ENCODE results near the gene NEK10. TPM values are rescaled to one million over a fixed set of nuclear protein-coding genes. Genes with fewer than 3 reads are reported as not detected.

The NEK10 gene
- total RNA-seq, 1 donor from 2014 or later, result not detected

- no peak for DNase-seq (ENCODE audit: extremely low spot score in 2 of 2)
- Histone ChIP-seq H3K4me3 (no peak overlapping the region), H3K27me3 (no peaks in the 10 kb centered on the region), H3K36me3 (no peaks in the 10 kb centered on the region), H3K27ac (no peak overlapping the region), H3K9me3 (no peaks in the 10 kb centered on the region), H3K4me1 (no peaks in the 10 kb centered on the region)
- intact Hi-C loops (cut with DNase I), result no loop called here
- TF ChIP-seq POLR2A (IDR thresholded peaks at IDR 0.05) (no peak), POLR2AphosphoS5 (IDR thresholded peaks at IDR 0.05; ENCODE audit: insufficient read depth in 1 of 2, low read depth in 1 of 2) (no peak)
- TF ChIP-seq, protein P1, sequence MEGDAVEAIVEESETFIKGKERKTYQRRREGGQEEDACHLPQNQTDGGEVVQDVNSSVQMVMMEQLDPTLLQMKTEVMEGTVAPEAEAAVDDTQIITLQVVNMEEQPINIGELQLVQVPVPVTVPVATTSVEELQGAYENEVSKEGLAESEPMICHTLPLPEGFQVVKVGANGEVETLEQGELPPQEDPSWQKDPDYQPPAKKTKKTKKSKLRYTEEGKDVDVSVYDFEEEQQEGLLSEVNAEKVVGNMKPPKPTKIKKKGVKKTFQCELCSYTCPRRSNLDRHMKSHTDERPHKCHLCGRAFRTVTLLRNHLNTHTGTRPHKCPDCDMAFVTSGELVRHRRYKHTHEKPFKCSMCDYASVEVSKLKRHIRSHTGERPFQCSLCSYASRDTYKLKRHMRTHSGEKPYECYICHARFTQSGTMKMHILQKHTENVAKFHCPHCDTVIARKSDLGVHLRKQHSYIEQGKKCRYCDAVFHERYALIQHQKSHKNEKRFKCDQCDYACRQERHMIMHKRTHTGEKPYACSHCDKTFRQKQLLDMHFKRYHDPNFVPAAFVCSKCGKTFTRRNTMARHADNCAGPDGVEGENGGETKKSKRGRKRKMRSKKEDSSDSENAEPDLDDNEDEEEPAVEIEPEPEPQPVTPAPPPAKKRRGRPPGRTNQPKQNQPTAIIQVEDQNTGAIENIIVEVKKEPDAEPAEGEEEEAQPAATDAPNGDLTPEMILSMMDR (IDR thresholded peaks at IDR 0.05), result no peak
Measured at GRCh38 chr3:27281671-27282150, 87.5 kb downstream of the NEK10 start.

GRCh38 chr3:27279123-27279522, 90.1 kb downstream of the NEK10 start:
- no peaks in the 10 kb centered on the region for H3K9me3 ChIP-seq
- H3K27me3 ChIP-seq, result no peaks in the 10 kb centered on the region
- DNase-seq (ENCODE audit: extremely low spot score in 2 of 2), result no peak
- H3K36me3 ChIP-seq, result no peaks in the 10 kb centered on the region
- H3K27ac ChIP-seq, result no peak overlapping the region
- intact Hi-C loops (cut with DNase I), result loop anchor here (10.0 kb wide), 1 partner anchor 144 kb away; no protein-coding TSS in a partner anchor
- no peaks in the 10 kb centered on the region for H3K4me1 ChIP-seq
- no peak overlapping the region for H3K4me3 ChIP-seq
- TF ChIP-seq, protein P1 (IDR thresholded peaks at IDR 0.05), result no peak
- no peak for TF ChIP-seq POLR2AphosphoS5 (IDR thresholded peaks at IDR 0.05; ENCODE audit: insufficient read depth in 1 of 2, low read depth in 1 of 2)
- no peak for TF ChIP-seq POLR2A (IDR thresholded peaks at IDR 0.05)

DNA sequence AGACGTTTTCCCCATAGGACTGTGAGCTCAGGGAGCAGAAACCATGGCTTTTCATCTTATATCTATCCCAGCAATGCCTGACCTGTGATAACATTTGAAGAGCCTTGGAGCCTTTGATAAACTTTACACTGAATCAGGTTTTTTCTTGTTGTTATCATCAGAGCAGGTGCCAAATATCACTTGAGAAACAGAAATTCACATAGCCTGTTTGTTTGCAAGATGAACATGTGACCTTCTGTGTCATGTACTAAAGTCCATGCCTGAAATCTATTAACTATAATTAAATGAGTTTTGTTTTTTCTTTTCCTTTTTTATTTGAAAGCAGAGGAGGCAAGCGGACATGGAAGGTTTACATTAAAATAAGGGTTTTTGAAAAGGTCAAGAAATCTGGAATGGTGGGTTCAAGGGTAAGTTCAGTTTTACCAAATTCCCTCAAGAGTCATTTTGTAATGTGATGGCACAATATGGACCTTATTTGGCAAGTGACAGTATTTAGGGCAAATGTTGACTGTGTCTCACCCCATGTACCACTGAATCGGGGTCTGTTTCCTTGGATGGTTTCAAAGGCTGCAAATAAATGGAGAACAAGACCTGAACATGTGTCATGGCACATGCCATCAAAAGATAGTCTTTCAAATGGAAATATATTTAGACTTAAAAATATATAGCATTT, 90.7 kb downstream of the NEK10 start:
- DNase-seq (ENCODE audit: extremely low spot score in 2 of 2), result no peak
- no peaks in the 10 kb centered on the region for H3K36me3 ChIP-seq
- no peak overlapping the region for H3K4me3 ChIP-seq
- no peaks in the 10 kb centered on the region for H3K4me1 ChIP-seq
- no peak overlapping the region for H3K27ac ChIP-seq
- TF ChIP-seq POLR2AphosphoS5 (IDR thresholded peaks at IDR 0.05; ENCODE audit: insufficient read depth in 1 of 2, low read depth in 1 of 2), result no peak
- TF ChIP-seq, protein P1 (IDR thresholded peaks at IDR 0.05), result no peak
- TF ChIP-seq POLR2A (IDR thresholded peaks at IDR 0.05), result no peak
- H3K27me3 ChIP-seq, result no peaks in the 10 kb centered on the region
- no peaks in the 10 kb centered on the region for H3K9me3 ChIP-seq
- intact Hi-C loops (cut with DNase I), result loop anchor here (10.0 kb wide), 1 partner anchor 144 kb away; no protein-coding TSS in a partner anchor

GRCh38 chr3:27275441-27275990, 93.7 kb downstream of the NEK10 start:
- intact Hi-C loops (cut with DNase I), result loop anchor here (10.0 kb wide), 1 partner anchor 141 kb away; no protein-coding TSS in a partner anchor

More at GRCh38 chr3:27275441-27275990, 93.7 kb downstream of the NEK10 start:
- Histone ChIP-seq H3K27ac (no peak overlapping the region), H3K27me3 (no peaks in the 10 kb centered on the region), H3K4me3 (no peak overlapping the region), H3K4me1 (no peaks in the 10 kb centered on the region), H3K36me3 (no peaks in the 10 kb centered on the region), H3K9me3 (no peaks in the 10 kb centered on the region)
- TF ChIP-seq POLR2AphosphoS5 (IDR thresholded peaks at IDR 0.05; ENCODE audit: insufficient read depth in 1 of 2, low read depth in 1 of 2) (no peak), POLR2A (IDR thresholded peaks at IDR 0.05) (no peak)
- TF ChIP-seq, protein P1 (IDR thresholded peaks at IDR 0.05), result no peak
- DNase-seq (ENCODE audit: extremely low spot score in 2 of 2), result no peak
